HG03442 (cell line): ENCODE results near the gene ACAD10.
A peak's percentile ranks its signal among the peaks of the same experiment; 100 is the strongest.
"Not testable (repeated sequence)": the region's sequence is repeated elsewhere in the genome, so short reads cannot be mapped to it uniquely, and the experiment has no call there.

ENCODE experiments used
- ATAC-seq: cut with Tn5 transposase; IDR thresholded peaks from one replicate; pipeline ENCODE4 v1.9.1; 2021; ENCODE audit warnings: mild to moderate bottlenecking, moderate library complexity; ENCODE audit not compliant: unreplicated experiment

Gene ACAD10

GRCh38 chr12:111748151-111748672 is 62.4 kb downstream of the ACAD10 start:
- no peak for ATAC-seq

- no peak for ATAC-seq
These were observed 63.0 kb downstream of the ACAD10 start for GRCh38 chr12:111748867-111749266.

GRCh38 chr12:111749391-111749790 is 63.5 kb downstream of the ACAD10 start:
- no peak for ATAC-seq

GRCh38 chr12:111753144-111753881 is 67.5 kb downstream of the ACAD10 start:
- no peak for ATAC-seq

- ATAC-seq = no peak
These were observed 68.8 kb downstream of the ACAD10 start for GRCh38 chr12:111754671-111755070.

GRCh38 chr12:111756196-111756595 is 70.3 kb downstream of the ACAD10 start:
- ATAC-seq = no peak

- ATAC-seq = no peak
These were observed 70.8 kb downstream of the ACAD10 start for GRCh38 chr12:111756681-111757080.

- peak; percentile 33 for ATAC-seq
These were observed 71.7 kb downstream of the ACAD10 start for GRCh38 chr12:111757361-111758119.

- no peak for ATAC-seq
These were observed 72.3 kb downstream of the ACAD10 start for GRCh38 chr12:111758120-111758561.

- ATAC-seq = no peak
These were observed 73.4 kb downstream of the ACAD10 start for GRCh38 chr12:111759271-111759670.

GRCh38 chr12:111759991-111760390 is 74.1 kb downstream of the ACAD10 start:
- no peak for ATAC-seq

- no peak for ATAC-seq
These were observed 75.2 kb downstream of the ACAD10 start for GRCh38 chr12:111761099-111761498.

GRCh38 chr12:111761706-111762105 is 75.9 kb downstream of the ACAD10 start:
- no peak for ATAC-seq

GRCh38 chr12:111763552-111763951 is 77.7 kb downstream of the ACAD10 start:
- ATAC-seq = not testable (repeated sequence)

- ATAC-seq = no peak
These were observed 78.4 kb downstream of the ACAD10 start for GRCh38 chr12:111764120-111764821.

GRCh38 chr12:111766608-111767361 is 80.9 kb downstream of the ACAD10 start, which contains the start of gene ALDH2:
TSS of gene ALDH2 (plus strand) at chr12:111766933. CDS start at chr12:111766983, 50 bp downstream.
- no peak for ATAC-seq

- ATAC-seq = no peak
These were observed 81.7 kb downstream of the ACAD10 start for GRCh38 chr12:111767362-111768158.

- ATAC-seq = no peak
These were observed 82.5 kb downstream of the ACAD10 start for GRCh38 chr12:111768159-111768895.

- ATAC-seq = no peak
These were observed 83.7 kb downstream of the ACAD10 start for GRCh38 chr12:111769599-111769998.
